IPS DF 6.9 (cell line): ENCODE measurements around the gene TENM4.

Experiments used
- DNase-seq: peaks from one replicate; pipeline ENCODE4 v3.0.0-alpha.2; 2013; ENCODE audit warnings: low read depth, low spot score
- H3K27ac ChIP-seq: one replicate; pipeline ENCODE4 v1.5.1; 2013; ENCODE audit warnings: low read length, control low read depth
- H3K27me3 ChIP-seq: 2 replicates; pipeline ENCODE4 v1.6.1; 2013; ENCODE audit warnings: mild to moderate bottlenecking, low read length; ENCODE audit not compliant: control insufficient read depth, insufficient read depth
- H3K36me3 ChIP-seq: 2 replicates; pipeline ENCODE4 v1.6.1; 2013; ENCODE audit warnings: low read length; ENCODE audit not compliant: control insufficient read depth, insufficient read depth
- H3K4me1 ChIP-seq: 2 replicates; pipeline ENCODE4 v1.6.1; 2013; ENCODE audit warnings: low read length; ENCODE audit not compliant: control insufficient read depth, insufficient read depth
- H3K4me3 ChIP-seq: 2 replicates; pipeline ENCODE4 v1.5.1; 2013; ENCODE audit warnings: mild to moderate bottlenecking, low read length
- H3K9me3 ChIP-seq: 2 replicates; pipeline ENCODE4 v1.6.1; 2013; ENCODE audit warnings: low read length, inconsistent platforms; ENCODE audit not compliant: control insufficient read depth, insufficient read depth
- WGBS: extraction: QIAGEN DNeasy Blood & Tissue Kit; methylation state at CpG from one replicate; pipeline ENCODE4 v1.1.7; 2013; ENCODE audit warnings: mixed read lengths, missing lambda C conversion rate; ENCODE audit not compliant: insufficient read length, insufficient coverage; 5-methylcytosine and 5-hydroxymethylcytosine counted together

The TENM4 gene

DNA sequence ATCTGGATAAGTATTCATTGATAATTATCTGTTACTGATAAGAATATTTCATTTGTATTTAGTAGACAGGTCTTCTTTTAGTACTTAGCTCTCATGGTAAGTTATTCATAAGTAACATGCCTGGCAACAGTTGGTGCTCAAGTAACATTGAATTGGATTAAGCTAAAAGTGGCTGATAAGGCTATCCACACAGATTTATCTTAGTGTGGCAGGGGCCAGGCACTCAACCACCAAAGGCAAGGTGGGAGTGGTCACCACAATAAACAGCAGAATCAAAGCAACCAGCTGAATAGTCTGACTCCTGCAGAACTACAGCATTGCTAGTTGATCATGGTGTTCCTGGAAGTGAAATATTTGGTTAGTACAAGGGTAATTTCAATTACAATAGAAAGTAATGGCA lies 833.1 kb downstream of the TENM4 start:
- H3K27me3 ChIP-seq: no peaks in the 10 kb centered on the region
- H3K4me3 ChIP-seq: no peak overlapping the region
- no peak for DNase-seq
- H3K27ac ChIP-seq: no peak overlapping the region
- H3K4me1 ChIP-seq: no peaks in the 10 kb centered on the region
- no peaks in the 10 kb centered on the region for H3K36me3 ChIP-seq
- no peaks in the 10 kb centered on the region for H3K9me3 ChIP-seq

DNA sequence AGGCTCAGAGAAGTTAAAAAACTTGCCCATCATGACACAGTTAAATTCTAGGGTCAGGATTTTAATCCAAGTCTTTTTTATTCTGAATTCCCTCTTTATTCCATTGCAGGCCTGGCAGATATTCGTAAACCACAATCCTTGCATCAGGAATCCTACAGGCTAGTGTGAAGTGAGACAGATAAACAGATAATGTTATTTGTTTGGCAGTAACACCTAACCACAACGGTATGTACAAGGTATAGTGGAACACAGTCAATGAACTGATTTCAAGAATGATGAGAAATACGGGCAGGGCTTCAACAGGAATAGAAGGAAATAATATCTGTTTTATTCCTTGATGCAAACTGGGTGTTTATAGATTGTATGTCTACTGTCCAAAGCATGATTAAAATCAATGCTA lies 834.2 kb downstream of the TENM4 start:
- H3K4me1 ChIP-seq: no peaks in the 10 kb centered on the region
- no peak for DNase-seq
- WGBS: no CpG with 5 or more reads among the region's 3 CpGs
- no peak overlapping the region for H3K4me3 ChIP-seq
- no peaks in the 10 kb centered on the region for H3K36me3 ChIP-seq
- H3K27me3 ChIP-seq: no peaks in the 10 kb centered on the region
- no peak overlapping the region for H3K27ac ChIP-seq
- H3K9me3 ChIP-seq: no peaks in the 10 kb centered on the region

DNA sequence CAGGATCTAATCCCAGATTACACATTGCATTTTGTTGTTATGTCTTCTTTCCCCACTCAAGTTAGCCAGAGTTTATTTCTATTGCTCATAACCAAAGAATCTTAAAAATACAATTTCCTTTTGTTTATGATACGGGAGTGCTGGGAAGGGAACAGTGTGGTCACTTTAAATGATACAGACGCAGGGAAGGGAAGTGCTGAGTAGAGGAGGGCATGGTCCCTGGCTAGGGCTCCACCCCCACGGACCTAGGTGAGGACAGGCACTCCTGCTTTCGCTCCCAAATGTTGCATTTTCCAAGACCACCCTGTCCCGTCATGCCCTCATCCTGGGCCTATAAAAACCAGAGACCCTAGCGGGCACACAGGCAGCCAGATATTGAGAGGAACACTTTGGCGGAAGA lies 835.5 kb downstream of the TENM4 start:
- Histone ChIP-seq H3K4me3 (no peak overlapping the region), H3K27ac (no peak overlapping the region), H3K9me3 (no peaks in the 10 kb centered on the region), H3K36me3 (no peaks in the 10 kb centered on the region), H3K4me1 (no peaks in the 10 kb centered on the region), H3K27me3 (no peaks in the 10 kb centered on the region)
- WGBS: no CpG with 5 or more reads among the region's 7 CpGs
- DNase-seq: no peak

DNA sequence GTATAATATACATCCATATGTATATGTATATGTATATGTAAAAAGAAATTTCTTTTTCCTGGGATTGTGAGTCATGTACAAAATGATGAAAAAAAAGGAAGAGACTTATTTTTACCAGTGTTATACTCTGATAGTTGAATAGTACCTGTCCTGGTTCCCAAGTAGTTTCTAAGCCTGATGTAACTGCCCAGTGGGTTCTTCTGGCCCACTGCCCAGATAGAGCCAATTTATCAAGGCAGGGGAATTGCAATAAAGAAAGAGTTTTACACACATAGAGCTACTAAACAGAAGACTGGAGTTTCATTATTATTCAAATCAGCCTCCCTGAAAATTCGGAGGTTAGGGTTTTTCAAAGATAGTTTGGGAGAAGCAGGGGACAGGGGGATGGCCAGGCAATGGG lies 837.0 kb downstream of the TENM4 start:
- H3K4me3 ChIP-seq: no peak overlapping the region
- no peak for DNase-seq
- no peaks in the 10 kb centered on the region for H3K9me3 ChIP-seq
- no CpG with 5 or more reads among the region's 1 CpG for whole genome bisulfite sequencing
- no peaks in the 10 kb centered on the region for H3K36me3 ChIP-seq
- no peaks in the 10 kb centered on the region for H3K4me1 ChIP-seq
- no peaks in the 10 kb centered on the region for H3K27me3 ChIP-seq
- no peak overlapping the region for H3K27ac ChIP-seq
